Parathyroid adenoma (tissue), 2 donors: Measurements from ENCODE around the gene RNF128.

Source experiments
- H2AFZ ChIP-seq: fragments of 300-600 bp; sonication (generic); one replicate; pipeline ENCODE4 v1.7.0; 2017; ENCODE audit warnings: antibody characterized with exemption, mild to moderate bottlenecking
- H3K27ac ChIP-seq: fragments of 300-600 bp; sonication (generic); one replicate; pipeline ENCODE4 v1.7.0; 2017
- H3K27me3 ChIP-seq: fragments of 300-600 bp; sonication (generic); one replicate; pipeline ENCODE4 v1.7.0; 2017; ENCODE audit warnings: low read length; ENCODE audit not compliant: control insufficient read depth, insufficient read depth
- H3K36me3 ChIP-seq: fragments of 300-600 bp; sonication (generic); one replicate; pipeline ENCODE4 v1.7.0; 2017; ENCODE audit warnings: low read length; ENCODE audit not compliant: control insufficient read depth, insufficient read depth
- H3K4me1 ChIP-seq: fragments of 300-600 bp; sonication (generic); one replicate; pipeline ENCODE4 v1.7.0; 2017; ENCODE audit warnings: control low read depth
- H3K4me2 ChIP-seq: fragments of 300-600 bp; sonication (generic); one replicate; pipeline ENCODE4 v1.7.0; 2017; ENCODE audit warnings: low read length
- H3K4me3 ChIP-seq: fragments of 300-600 bp; sonication (generic); one replicate; pipeline ENCODE4 v1.7.0; 2017; ENCODE audit warnings: low read depth, low read length
- H3K79me2 ChIP-seq: fragments of 300-600 bp; sonication (generic); one replicate; pipeline ENCODE4 v1.7.0; 2017; ENCODE audit warnings: control low read depth
- H3K9ac ChIP-seq: fragments of 300-600 bp; sonication (generic); one replicate; pipeline ENCODE4 v1.7.0; 2017; ENCODE audit warnings: mild to moderate bottlenecking
- H3K9me3 ChIP-seq: fragments of 300-600 bp; sonication (generic); one replicate; pipeline ENCODE4 v1.7.0; 2017; ENCODE audit warnings: low read length; ENCODE audit not compliant: control insufficient read depth
- TF ChIP-seq, protein P1 (sequence below): fragments of 300-600 bp; sonication (generic); IDR thresholded peaks from one replicate; pipeline ENCODE4 v1.7.0; 2017; ENCODE audit warnings: antibody characterized with exemption, mild to moderate bottlenecking
- donor health status: primary hyperparathyroidism.

The RNF128 gene

DNA sequence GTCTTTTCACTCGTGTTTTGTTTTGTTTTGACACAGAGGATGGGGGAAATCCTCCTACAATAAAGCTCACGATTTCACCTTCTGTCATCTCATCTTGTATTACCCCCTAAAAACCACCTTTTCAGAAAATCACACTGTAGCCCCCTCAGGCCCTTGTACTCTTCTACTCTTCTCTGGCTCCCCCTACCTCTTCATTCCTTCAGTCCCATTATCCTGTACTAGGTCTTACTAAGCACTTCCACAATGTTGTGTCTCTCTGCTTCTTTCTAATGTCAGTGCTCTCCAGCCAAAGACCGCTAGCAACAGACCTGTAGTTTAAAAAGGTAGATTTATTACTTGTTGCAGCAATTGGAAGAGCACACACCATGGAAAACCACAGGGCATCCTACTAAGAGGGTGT is 30.0 kb upstream of the RNF128 start:
- TF ChIP-seq, protein P1, sequence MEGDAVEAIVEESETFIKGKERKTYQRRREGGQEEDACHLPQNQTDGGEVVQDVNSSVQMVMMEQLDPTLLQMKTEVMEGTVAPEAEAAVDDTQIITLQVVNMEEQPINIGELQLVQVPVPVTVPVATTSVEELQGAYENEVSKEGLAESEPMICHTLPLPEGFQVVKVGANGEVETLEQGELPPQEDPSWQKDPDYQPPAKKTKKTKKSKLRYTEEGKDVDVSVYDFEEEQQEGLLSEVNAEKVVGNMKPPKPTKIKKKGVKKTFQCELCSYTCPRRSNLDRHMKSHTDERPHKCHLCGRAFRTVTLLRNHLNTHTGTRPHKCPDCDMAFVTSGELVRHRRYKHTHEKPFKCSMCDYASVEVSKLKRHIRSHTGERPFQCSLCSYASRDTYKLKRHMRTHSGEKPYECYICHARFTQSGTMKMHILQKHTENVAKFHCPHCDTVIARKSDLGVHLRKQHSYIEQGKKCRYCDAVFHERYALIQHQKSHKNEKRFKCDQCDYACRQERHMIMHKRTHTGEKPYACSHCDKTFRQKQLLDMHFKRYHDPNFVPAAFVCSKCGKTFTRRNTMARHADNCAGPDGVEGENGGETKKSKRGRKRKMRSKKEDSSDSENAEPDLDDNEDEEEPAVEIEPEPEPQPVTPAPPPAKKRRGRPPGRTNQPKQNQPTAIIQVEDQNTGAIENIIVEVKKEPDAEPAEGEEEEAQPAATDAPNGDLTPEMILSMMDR: no peak
- no peak overlapping the region for H3K9ac ChIP-seq
- no peaks in the 10 kb centered on the region for H3K36me3 ChIP-seq
- no peaks in the 10 kb centered on the region for H3K79me2 ChIP-seq
- H3K27ac ChIP-seq: no peak overlapping the region
- H3K4me3 ChIP-seq: no peak overlapping the region
- H3K4me2 ChIP-seq: no peak overlapping the region
- H3K4me1 ChIP-seq: no peaks in the 10 kb centered on the region
- no peaks in the 10 kb centered on the region for H3K27me3 ChIP-seq
- no peaks in the 10 kb centered on the region for H3K9me3 ChIP-seq
- no peak overlapping the region for H2AFZ ChIP-seq

DNA sequence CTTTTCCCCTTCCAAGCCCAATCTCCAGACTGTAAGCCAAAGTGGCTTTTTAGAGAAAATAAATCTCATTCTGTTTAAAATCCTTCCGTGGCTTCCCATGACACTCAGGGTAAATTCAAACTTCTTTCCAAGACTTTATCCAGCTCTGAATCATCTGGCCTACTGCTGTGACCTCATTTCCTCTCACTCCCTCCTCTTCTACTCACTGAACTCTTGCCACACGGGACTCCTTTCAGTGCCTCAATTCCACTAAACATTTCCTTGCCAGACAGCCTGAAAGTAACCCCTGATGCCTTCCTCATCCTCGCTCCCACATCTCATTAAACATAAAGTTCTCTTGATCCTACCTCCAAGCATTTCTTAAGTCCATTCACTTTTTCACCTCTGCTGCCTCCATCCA is 27.8 kb upstream of the RNF128 start:
- no peaks in the 10 kb centered on the region for H3K27me3 ChIP-seq
- no peak overlapping the region for H3K4me3 ChIP-seq
- H3K79me2 ChIP-seq: no peaks in the 10 kb centered on the region
- H2AFZ ChIP-seq: no peak overlapping the region
- no peaks in the 10 kb centered on the region for H3K9me3 ChIP-seq
- no peak overlapping the region for H3K27ac ChIP-seq
- no peak overlapping the region for H3K9ac ChIP-seq
- no peaks in the 10 kb centered on the region for H3K4me1 ChIP-seq
- TF ChIP-seq, protein P1: no peak
- no peaks in the 10 kb centered on the region for H3K36me3 ChIP-seq
- H3K4me2 ChIP-seq: no peak overlapping the region

DNA sequence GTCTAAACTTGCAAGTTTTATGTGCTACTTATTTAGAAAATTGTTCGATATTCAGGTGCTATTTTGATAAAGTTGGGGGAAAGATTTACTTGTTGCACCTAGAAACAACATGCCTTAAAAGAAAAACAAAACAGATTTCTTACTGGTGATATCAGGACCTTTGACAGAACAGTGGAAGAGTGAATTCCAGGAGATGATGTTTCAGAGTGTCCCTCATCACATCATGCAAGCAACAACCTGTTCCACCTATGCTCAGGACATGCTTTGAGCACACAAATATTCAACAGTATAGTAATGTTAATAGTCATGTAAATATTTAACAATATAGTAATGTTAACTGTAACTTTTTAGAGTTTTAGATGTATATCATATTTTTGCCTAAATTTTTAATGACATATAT is 23.9 kb upstream of the RNF128 start:
- no peaks in the 10 kb centered on the region for H3K4me1 ChIP-seq
- H3K27me3 ChIP-seq: no peaks in the 10 kb centered on the region
- no peak overlapping the region for H3K4me2 ChIP-seq
- TF ChIP-seq, protein P1: no peak
- no peaks in the 10 kb centered on the region for H3K79me2 ChIP-seq
- no peak overlapping the region for H3K4me3 ChIP-seq
- no peak overlapping the region for H3K9ac ChIP-seq
- no peaks in the 10 kb centered on the region for H3K9me3 ChIP-seq
- H2AFZ ChIP-seq: no peak overlapping the region
- H3K27ac ChIP-seq: no peak overlapping the region
- H3K36me3 ChIP-seq: no peaks in the 10 kb centered on the region

DNA sequence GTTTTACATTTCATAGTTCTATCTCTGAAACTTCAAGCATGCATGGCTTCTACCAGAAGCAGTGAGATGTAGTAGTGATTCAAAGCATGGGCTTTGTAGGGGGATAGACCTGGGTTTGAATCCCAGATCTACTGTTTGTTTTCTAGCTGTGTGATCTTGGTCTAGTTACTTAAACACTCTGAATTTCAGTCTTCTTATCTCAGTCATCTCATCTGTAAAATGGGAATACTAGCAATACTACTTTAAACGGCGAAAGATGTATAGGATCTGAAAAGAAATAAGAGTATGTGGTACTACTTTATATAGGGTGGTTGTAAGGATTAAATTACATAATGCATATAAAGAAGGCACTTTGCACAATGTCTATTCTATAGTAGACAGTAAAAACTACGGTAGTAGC is 20.0 kb upstream of the RNF128 start:
- Histone ChIP-seq H3K4me1 (no peaks in the 10 kb centered on the region), H3K27me3 (no peaks in the 10 kb centered on the region), H2AFZ (no peak overlapping the region), H3K4me3 (no peak overlapping the region), H3K9ac (no peak overlapping the region), H3K9me3 (no peaks in the 10 kb centered on the region), H3K4me2 (no peak overlapping the region), H3K27ac (no peak overlapping the region), H3K79me2 (no peaks in the 10 kb centered on the region), H3K36me3 (no peaks in the 10 kb centered on the region)
- TF ChIP-seq, protein P1: no peak

DNA sequence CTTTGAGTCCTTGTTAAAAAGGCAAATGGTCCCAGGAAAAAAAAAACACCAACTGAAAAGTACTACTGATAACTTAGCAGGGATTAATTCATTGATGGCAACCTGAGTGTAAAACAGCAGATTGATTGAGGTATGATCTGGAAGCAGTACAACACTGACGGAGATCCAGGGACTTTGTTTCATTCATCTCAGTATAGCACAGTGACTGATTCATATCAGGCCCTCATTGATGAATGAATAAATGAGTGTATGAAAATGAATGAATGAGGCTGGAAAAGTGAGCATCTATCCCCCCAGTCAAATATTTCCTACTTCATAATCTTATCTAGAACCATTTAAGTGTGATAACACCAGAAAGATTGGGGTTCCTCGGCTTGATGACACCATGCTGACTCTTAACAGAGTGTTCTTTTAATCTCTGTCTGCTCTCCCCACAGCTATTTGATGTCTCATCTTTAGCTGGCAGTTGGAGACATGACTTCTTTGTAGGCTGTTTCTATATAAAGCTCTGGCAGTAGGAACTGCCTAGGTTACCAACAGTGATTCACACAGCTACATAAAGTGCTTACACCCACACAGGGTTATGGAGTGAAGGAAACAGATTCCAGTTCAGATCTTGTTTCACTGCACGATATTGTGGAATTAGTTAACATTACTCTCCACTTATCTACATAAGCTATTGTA is 18.6 kb upstream of the RNF128 start:
- Histone ChIP-seq H3K27ac (no peak overlapping the region), H3K4me3 (no peak overlapping the region)

More for the DNA sequence above, 18.6 kb upstream of the RNF128 start:
- Histone ChIP-seq H3K4me2 (no peak overlapping the region), H3K79me2 (no peaks in the 10 kb centered on the region), H3K9ac (no peak overlapping the region), H3K9me3 (no peaks in the 10 kb centered on the region), H3K4me1 (no peaks in the 10 kb centered on the region), H3K27me3 (no peaks in the 10 kb centered on the region), H2AFZ (no peak overlapping the region), H3K36me3 (no peaks in the 10 kb centered on the region)
- TF ChIP-seq, protein P1: no peak
